GM23248 (cell line): ENCODE measurements around the gene TRAP1.

Experiments used
- EZH2 ChIP-seq: fragments of 200-600 bp; sonication (generic); IDR thresholded peaks from 2 replicates; pipeline ENCODE4 v1.6.1; 2018; ENCODE audit warnings: antibody characterized with exemption, mild to moderate bottlenecking; ENCODE audit not compliant: insufficient read depth, poor library complexity, severe bottlenecking
- EZH2phosphoT487 ChIP-seq: fragments of 200-600 bp; sonication (generic); IDR thresholded peaks from 2 replicates; pipeline ENCODE4 v1.6.1; 2018; ENCODE audit warnings: antibody characterized with exemption, moderate library complexity, mild to moderate bottlenecking, low read depth; ENCODE audit not compliant: insufficient read depth

DNA sequence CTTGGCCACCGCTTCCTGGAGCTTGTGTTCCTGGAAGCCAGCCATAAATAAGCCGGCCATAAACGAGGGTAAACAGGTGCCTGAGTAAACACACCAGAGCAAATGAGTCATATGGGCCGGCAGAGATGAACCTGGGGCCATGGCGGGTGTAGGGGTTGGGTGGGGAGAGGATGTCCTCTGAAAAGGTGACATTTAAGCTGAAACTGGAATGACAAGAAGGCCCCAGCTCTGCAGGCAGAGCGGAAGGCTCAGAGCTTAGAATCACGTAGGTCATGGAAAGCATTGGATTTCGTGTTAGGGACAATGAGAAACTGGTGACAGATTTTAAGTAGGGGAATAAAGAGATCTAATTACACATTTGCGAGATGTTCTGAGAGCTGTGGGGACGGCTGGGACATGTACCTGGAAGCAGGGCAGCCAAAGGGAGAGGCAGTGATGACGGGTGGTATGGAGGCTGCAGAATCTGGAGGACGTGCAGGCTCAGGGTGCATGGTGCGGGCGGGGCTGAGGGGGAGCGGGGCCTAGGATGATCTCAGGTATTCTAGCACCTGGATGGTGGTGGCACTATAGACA lies 70.9 kb downstream of the TRAP1 start:
- TF ChIP-seq EZH2 (no peak), EZH2phosphoT487 (no peak)
